ENCODE measurements around the gene EMP2. TPM values are rescaled to one million over a fixed set of nuclear protein-coding genes. Genes with fewer than 3 reads are reported as not detected.

The EMP2 gene
- total RNA-seq, 1 donor from 2014 or later = 518 TPM

GRCh38 chr16:10599626-10600025, 19.2 kb upstream of the EMP2 start:
- TF ChIP-seq CTCF (IDR thresholded peaks at IDR 0.05) = no peak
- H3K4me3 ChIP-seq = no peak overlapping the region
- peak overlapping the region; percentile 81 for H3K27ac ChIP-seq
- no peaks in the 10 kb centered on the region for H3K27me3 ChIP-seq (ENCODE audit: low read depth)
- DNase-seq (no peak), ATAC-seq (no peak)
- H3K4me1 ChIP-seq = peaks cover 48% of the 10 kb centered on the region
- no peaks in the 10 kb centered on the region for H3K36me3 ChIP-seq
- no peaks in the 10 kb centered on the region for H3K9me3 ChIP-seq
- intact Hi-C loops (cut with DNase I) = no loop called here

GRCh38 chr16:10598157-10598556, 17.8 kb upstream of the EMP2 start:
- peak; percentile 1 to 28 for ATAC-seq
- Histone ChIP-seq H3K36me3 (no peaks in the 10 kb centered on the region), H3K9me3 (no peaks in the 10 kb centered on the region), H3K4me3 (no peak overlapping the region), H3K27ac (peak overlapping the region; percentile 62), H3K4me1 (peaks cover 52% of the 10 kb centered on the region), H3K27me3 (ENCODE audit: low read depth) (no peaks in the 10 kb centered on the region)
- no peak for TF ChIP-seq CTCF (IDR thresholded peaks at IDR 0.05)
- peak; percentile 82 for DNase-seq
- intact Hi-C loops (cut with DNase I) = no loop called here

GRCh38 chr16:10597187-10597601, 16.8 kb upstream of the EMP2 start:
- peaks cover 52% of the 10 kb centered on the region for H3K4me1 ChIP-seq
- H3K27ac ChIP-seq = peak overlapping the region; percentile 62

GRCh38 chr16:10594312-10594950, 14.0 kb upstream of the EMP2 start:
- ATAC-seq (peak; percentile 83 to 86), DNase-seq (peak; percentile 78)
- Histone ChIP-seq H3K4me1 (peaks cover 33% of the 10 kb centered on the region), H3K27me3 (ENCODE audit: low read depth) (no peaks in the 10 kb centered on the region), H3K27ac (no peak overlapping the region), H3K4me3 (no peak overlapping the region), H3K36me3 (no peaks in the 10 kb centered on the region), H3K9me3 (no peaks in the 10 kb centered on the region)
- TF ChIP-seq CTCF (IDR thresholded peaks at IDR 0.05) = no peak
- intact Hi-C loops (cut with DNase I) = no loop called here

More at GRCh38 chr16:10597187-10597601, 16.8 kb upstream of the EMP2 start:
- intact Hi-C loops (cut with DNase I) = no loop called here
- no peak for DNase-seq
- no peak for TF ChIP-seq CTCF (IDR thresholded peaks at IDR 0.05)
- Histone ChIP-seq H3K9me3 (no peaks in the 10 kb centered on the region), H3K36me3 (no peaks in the 10 kb centered on the region), H3K4me3 (no peak overlapping the region), H3K27me3 (ENCODE audit: low read depth) (no peaks in the 10 kb centered on the region)
- ATAC-seq = no peak

- intact Hi-C loops (cut with DNase I) = no loop called here
Observed at GRCh38 chr16:10592611-10593010, 12.2 kb upstream of the EMP2 start.

More at GRCh38 chr16:10592611-10593010, 12.2 kb upstream of the EMP2 start:
- H3K9me3 ChIP-seq = no peaks in the 10 kb centered on the region
- DNase-seq = no peak
- no peak overlapping the region for H3K27ac ChIP-seq
- H3K27me3 ChIP-seq (ENCODE audit: low read depth) = no peaks in the 10 kb centered on the region
- peaks cover 15% of the 10 kb centered on the region for H3K4me1 ChIP-seq
- TF ChIP-seq CTCF (IDR thresholded peaks at IDR 0.05) = no peak
- ATAC-seq = no peak
- H3K4me3 ChIP-seq = no peak overlapping the region
- no peaks in the 10 kb centered on the region for H3K36me3 ChIP-seq

All from lower lobe of right lung (tissue), 2 donors.